ENCODE results near the gene MYO5A. TPM values are rescaled to one million over a fixed set of nuclear protein-coding genes. Genes with fewer than 3 reads are reported as not detected.

Gene MYO5A
- 19.7 to 31.4 TPM (median 25.2 TPM) in 5 replicates for total RNA-seq (2022; extraction: Qiagen RNA extraction; ENCODE audit: low read depth)

DNA sequence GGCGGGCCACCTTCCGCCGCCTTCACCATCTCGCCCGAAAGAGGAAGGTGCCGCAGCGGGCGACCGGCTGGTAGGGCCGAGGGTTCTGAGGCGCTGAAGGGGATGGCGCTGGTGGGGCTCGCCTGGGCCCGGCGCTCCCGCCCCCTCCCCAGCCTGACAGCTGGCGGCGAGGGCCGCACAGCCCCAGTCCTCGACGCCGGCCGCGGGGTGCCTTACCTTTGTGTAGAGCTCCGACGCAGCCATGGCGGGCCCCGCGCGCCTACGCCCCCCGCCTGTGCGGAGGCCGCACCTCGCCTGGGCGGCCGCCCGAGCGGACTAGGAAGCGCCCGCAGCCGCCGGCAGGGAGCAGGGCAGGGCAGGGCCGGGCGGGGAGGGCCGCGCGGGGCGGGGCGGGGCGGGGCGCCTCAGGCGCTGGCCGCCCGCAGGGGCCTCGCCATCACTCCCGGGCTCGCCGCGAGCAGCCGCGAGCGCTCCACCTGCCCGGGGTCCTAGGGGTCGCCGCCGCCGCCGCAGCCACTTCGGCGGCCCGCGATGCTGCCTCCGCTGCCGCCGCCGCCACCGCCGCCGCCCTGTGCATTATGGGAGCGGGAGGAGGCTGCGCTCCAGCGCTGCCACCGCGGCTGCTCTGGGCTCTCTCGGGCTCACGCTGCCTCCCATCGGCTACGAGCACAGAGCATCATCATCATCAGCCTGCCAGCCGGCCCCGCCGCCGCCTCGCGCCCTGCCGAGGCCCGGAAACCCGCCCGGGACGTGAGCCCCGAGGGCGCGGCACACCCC, at the start of gene MYO5A:
MYO5A (minus strand) TSS at position 317 of the 777 bp plus-strand sequence; CDS start at position 243, 74 bp downstream.

GRCh38 chr15:52568601-52569585, 40.2 kb upstream of the MYO5A start, which contains the start of gene ARPP19:
Gene ARPP19, minus strand, starts transcription at chr15:52569030. Its CDS starts 138 bp downstream, at chr15:52568892.

GRCh38 chr15:52295421-52296001, 233.2 kb downstream of the MYO5A start, which contains the start of gene MYO5C:
Gene MYO5C, minus strand, starts transcription at chr15:52295804. Its CDS starts 168 bp downstream, at chr15:52295636.

Other genes with a start within 250 kb of the MYO5A start
- 4.4 to 6.3 TPM (median 5.2 TPM) in 5 replicates for gene MYO5C, start 233.1 kb downstream of the MYO5A start, total RNA-seq (2022; extraction: Qiagen RNA extraction; ENCODE audit: low read depth)
- gene ARPP19, start 40.1 kb upstream of the MYO5A start, total RNA-seq (2022; extraction: Qiagen RNA extraction; ENCODE audit: low read depth) = 90.7 to 115 TPM (median 103 TPM) in 5 replicates
- gene ATOSA, start 150.5 kb upstream of the MYO5A start, total RNA-seq (2022; extraction: Qiagen RNA extraction; ENCODE audit: low read depth) = 8.3 to 10.8 TPM (median 9.7 TPM) in 5 replicates

Data from A549 treated with CpdA at 1 μM for 4 hours (cell line).